Kidney capillary endothelial cell (primary cell): ENCODE data around the gene RSPO3.
A peak's percentile ranks its signal among the peaks of the same experiment; 100 is the strongest.
"Not testable (repeated sequence)": the region's sequence is repeated elsewhere in the genome, so short reads cannot be mapped to it uniquely, and the experiment has no call there.

Source experiments
- DNase-seq: peaks from one replicate; pipeline ENCODE4 v3.0.0-alpha.2; 2018; ENCODE audit warnings: low spot score

The RSPO3 gene

DNA sequence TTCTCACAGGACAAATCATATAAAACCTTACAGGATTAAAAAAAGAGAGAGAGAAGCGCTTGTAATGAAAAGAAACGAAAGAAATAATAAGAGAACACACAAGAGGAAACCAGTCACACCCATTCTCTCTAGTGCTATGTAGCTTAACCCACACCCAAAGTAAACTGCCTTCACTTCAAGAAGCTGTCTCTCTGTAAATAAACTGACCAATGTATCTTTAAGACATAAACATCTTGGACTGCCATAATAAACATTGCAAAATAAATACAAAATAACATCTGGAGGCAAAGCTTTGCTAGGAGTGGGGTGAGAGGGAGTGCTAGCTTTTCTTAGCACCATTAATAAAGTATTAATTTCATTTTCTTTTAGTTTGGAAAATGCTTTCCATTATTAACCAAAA lies 86.6 kb downstream of the RSPO3 start:
- no peak for DNase-seq

DNA sequence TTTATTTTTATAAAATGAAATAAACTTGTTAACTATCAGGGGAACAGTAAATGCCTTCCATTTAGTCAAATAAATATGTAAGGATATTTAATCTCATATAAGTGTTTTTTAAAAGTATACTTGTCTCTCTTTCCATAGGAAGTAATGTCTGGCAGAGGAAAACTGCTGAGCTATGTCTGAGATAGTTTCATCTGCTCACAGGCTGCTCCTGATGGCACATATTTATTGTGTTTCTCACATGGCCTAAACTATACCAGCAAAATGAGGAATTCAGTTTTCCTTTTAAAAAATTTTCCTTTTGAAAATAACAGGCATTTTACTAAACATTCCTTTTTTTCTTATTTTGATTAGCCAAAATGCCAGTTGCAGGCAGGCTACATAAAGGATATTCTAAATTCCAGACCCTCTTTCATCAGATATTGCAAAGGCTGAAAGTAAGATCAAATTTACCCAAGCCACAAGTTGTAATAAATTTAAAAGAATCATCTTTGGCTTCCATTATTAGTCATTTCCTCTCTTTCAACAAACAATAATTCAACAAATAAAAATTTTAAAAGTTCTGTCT lies 88.1 kb downstream of the RSPO3 start:
- DNase-seq: no peak

DNA sequence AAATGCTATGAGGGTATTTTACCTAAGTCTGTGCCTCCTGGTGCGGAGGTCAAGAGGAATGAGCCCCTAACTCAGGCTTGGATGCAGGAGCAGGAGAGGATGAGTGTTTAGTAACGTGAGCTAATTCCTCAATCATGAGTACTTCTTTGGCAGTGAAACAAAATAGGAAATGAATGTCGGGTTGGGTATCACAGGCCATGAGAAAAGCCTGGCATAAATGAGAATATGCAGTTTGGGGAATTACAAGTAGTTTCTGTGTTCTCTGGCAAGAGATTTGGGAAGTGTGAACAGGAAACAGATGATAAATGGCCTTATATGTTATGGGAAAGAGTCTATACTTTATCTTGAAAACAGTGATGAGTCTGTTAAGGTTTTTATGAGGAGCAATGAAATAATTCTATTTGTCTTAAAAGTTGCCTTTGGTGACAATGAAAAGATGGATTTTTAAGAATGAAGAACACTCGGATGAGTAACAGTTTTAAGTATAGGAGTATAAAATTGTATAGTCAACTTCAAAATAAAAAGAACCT lies 89.2 kb downstream of the RSPO3 start:
- DNase-seq: peak; percentile 36

DNA sequence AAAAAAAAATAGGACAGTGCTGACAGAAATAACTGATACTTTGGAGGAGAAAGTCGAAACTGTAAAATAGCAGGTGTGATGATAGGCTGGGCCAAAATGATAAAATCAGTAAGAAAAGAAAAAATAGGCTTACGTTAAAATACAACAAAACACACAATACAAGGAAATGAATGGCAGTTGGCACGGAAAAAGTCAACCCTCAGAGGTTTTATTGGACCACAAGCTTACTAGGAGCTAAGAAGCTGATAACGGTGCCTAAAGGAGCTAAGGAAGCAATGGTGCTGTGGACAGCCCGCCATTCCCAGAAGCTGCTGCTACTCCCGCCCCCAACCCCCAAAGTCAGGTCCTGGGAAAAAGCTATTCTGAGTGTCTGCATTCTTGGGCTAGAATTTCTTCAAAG lies 92.3 kb downstream of the RSPO3 start:
- DNase-seq: no peak

DNA sequence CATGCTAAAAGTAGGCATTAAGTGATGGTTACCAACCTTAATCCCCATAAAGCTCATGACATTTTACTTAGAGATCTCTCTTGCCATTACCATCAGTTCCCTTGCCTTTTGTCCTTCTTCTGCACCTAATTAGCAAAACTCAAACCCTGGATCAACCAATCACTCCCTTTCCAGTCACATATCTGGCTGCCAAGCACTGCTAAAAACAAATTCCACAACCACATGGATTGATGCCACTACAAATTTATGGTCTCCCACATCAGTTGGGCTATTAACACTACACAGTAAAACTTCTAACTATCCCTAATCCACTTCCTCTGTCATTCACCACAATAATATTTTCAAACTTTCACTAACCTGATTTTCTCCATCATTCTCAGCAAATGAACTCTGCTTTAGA lies 93.9 kb downstream of the RSPO3 start:
- no peak for DNase-seq

DNA sequence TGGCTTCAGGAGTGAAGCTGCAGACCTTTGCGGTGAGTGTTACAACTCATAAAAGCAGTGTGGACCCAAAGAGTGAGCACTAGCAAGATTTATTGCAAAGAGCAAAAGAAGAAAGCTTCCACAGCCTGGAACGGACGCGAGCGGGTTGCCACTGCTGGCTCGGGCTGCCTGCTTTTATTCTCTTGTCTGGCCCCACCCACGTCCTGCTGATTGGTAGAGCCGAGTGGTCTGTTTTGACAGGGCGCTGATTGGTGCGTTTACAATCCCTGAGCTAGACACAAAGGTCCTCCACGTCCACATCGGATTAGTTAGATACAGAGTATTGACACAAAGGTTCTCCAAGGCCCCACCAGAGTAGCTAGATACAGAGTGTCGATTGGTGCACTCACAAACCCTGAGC lies 95.6 kb downstream of the RSPO3 start:
- not testable (repeated sequence) for DNase-seq

DNA sequence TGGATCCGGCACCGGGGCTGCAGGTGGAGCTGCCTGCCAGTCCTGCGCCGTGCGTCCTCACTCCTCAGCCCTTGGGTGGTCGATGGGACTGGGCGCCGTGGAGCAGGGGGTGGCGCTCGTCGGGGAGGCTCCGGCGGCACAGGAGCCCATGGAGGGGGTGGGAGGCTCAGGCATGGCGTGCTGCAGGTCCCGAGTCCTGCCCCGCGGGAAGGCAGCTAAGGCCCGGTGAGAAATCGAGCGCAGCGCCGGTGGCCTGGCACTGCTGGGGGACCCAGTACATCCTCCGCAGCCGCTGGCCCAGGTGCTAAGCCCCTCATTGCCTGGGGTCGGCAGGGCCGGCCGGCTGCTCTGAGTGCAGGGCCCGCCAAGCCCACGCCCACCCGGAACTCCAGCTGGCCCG lies 96.1 kb downstream of the RSPO3 start:
- not testable (repeated sequence) for DNase-seq

DNA sequence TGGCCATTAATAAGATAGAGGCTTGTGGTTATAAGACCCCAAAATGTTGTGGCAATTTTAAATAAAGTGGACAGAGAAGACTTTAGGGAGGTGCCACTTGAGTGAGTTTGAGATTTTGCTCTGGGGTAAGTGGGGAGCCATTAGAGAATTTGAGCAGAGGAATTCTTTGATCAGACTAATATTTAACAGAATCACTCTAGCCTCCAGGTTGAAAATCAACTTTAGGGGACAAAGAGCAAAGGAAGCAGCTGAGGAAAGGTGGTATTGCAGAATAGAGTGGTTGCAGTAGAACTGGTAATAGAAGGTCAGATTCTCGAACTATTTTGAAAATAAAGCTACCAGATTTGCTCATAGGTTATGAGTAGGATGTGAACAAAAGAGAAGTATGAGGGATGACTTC lies 97.5 kb downstream of the RSPO3 start:
- no peak for DNase-seq

DNA sequence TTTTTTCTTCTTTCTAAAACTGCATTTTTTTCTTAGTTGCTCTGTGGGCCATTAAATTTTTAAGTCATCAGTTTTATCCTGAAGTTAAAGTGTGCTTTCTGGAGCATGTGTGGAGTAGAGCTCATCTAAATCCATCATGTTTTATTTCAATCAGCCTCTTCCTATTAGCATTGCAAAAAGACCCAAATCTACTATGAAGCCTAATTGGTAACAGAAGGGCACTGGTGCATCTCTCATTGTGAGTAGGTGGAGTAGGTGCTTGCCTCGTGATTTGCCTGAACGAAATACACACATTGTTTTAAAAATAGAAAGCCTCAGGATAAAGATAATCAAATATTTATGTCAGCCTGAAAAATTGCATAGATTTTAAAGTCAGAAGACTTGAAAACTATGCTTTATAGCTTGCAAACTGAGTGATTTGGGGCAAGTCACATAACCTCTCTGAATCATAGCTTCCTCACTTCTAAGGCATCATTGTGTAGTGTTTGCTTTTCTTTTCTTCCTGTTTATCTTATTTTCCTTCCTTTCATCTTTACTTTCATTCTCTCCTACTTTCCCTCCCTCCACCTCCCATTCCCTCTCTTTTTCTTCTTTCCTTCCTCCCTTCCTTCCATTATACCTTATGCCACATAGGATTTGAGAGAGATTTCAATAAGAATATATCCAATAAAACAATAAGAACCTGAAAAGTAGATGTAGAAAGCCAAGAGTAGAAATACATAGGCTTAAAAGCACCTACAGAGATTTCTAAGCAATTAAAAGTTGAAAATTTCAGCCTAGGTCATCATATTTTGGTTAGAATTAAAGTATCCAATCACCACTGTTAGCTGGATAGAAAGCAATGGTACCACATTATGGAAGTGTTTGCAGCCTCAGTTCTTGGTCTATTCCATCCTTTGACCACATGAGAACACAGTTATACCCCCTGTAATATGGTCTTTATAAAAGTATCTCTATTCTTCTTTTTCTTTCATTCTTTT lies 98.6 kb downstream of the RSPO3 start:
- no peak for DNase-seq

DNA sequence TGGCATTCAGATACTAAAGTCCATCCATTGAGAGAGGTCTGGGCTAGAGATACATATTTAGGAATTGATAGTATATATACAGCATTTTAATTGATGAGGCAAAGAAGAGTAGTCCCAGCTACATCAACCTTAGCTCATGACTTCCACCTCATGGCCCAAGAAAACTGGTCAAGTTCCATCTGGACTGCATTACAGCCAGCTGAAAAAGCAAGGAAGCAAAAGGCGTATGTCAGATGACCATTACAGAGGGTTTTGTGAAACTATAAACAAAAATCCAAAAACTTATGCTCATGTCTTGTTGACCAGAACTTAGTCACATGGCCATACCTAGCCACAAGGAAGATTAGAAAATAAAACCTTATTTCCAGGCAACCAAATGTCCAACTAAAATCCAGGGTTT lies 101.4 kb downstream of the RSPO3 start:
- DNase-seq: no peak

DNA sequence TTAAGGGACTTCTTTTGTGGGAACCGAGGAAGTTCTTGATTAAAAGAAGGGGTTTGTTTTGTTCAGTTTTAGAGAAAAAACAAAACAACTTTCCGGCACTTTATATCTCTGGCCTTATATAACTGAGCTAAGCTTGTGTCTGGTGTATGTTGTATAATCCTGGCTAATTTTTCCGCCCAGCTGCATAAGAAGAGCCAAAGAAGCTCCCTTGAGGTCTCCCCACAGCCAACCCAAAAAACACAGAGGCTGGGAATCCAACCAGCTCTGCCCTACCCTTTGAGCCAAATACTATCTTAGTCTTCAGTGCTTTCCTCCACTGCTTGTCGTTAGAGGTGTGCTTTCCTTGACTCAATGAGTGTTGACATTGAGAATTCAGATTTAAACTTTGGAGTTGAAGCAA lies 102.7 kb downstream of the RSPO3 start:
- no peak for DNase-seq

DNA sequence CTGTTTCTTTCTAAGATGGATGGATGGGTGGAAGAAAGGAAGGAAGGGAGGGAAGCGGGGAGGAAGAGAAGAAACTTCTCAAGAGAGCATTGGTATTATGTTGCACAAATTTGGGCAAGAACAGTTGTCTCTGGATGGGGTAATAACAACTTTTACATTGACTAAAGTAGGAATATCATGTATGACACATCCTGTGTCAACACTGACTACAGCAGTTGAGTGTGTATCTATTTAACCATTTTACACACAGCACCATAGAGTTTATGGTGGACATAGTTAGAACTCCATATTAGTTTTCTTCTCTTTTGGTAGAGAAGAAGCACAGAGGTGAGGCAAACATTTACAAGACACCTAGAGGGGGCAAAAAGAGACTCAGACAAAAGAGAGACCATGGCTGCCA lies 103.9 kb downstream of the RSPO3 start:
- no peak for DNase-seq

DNA sequence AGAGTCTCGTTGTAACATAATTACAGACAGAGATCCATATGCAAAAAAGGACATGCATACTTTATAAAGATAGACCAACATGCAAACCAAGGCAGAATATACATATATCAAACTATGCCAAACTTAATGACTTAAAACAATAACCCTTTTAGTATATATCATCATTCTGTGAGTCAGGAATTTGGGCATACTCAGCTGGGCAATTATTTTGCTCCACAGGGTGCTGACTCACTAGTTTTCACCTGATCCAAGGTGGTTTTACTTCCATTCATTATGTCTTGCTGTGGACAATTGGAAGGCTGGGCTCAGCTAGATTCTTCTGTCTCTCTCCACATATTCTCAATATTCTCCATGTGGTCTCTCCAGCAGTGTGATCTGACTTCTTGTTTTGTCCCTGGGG lies 107.0 kb downstream of the RSPO3 start:
- no peak for DNase-seq

DNA sequence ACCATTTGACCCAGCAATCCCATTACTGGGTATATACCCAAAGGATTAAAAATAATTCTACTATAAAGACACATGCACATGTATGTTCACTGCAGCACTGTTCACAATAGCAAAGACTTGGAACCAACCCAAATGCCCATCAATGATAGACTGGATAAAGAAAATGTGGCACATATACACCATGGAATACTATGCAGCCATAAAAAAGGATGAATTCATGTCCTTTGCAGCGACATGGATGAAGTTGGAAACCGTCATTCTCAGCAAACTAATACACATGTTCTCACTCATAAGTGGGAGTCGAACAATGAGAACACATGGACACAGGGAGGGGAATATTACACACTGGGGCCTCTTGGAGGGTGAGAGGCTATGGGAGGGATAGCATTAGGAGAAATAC lies 115.3 kb downstream of the RSPO3 start:
- DNase-seq: not testable (repeated sequence)

DNA sequence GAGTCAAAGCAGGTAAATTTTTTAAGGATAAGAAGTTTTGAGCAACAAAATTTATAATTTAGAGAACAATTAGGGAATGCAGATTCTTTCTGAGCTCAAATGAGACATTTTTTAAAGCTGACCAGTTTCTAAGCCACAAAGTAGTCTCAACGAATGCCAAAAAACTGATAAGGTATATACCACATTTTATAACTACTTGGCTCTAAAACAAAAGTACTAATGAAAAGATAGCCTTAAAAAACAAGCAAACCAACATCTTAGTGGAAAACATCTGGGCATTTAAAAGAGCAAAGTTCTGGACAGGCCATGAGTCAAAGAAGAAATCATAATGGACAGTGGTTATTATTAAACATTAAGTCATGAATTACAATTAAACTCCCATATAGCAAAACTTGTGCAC lies 125.0 kb downstream of the RSPO3 start:
- DNase-seq: no peak
